HG03520 (cell line): ENCODE results near the gene PCNX1.
"Not testable (repeated sequence)": the region's sequence is repeated elsewhere in the genome, so short reads cannot be mapped to it uniquely, and the experiment has no call there.

Experiments used
- ATAC-seq: cut with Tn5 transposase; IDR thresholded peaks from one replicate; pipeline ENCODE4 v1.9.1; 2021; ENCODE audit warnings: mild to moderate bottlenecking, moderate library complexity; ENCODE audit not compliant: unreplicated experiment

Gene PCNX1

GRCh38 chr14:71062581-71063303, 155.5 kb downstream of the PCNX1 start:
- ATAC-seq = no peak

DNA sequence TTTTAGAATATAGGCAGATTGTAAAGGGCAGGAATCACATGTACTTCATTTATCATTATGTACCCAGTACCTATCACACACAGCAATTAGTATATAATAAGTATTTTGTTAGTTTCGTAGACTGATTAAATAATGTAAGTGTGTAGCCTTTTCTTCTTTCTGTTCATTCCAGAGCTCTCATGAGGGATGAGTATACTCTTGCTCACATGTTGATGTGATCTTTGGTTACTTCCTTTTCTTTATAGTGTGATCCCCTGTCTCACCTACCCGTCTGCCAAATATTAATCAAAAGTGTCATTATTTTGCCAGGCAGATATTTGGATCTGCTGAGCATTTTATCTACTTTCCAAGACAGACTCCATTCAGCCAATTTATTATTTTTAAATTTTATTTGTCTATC, 156.1 kb downstream of the PCNX1 start:
- ATAC-seq = no peak

DNA sequence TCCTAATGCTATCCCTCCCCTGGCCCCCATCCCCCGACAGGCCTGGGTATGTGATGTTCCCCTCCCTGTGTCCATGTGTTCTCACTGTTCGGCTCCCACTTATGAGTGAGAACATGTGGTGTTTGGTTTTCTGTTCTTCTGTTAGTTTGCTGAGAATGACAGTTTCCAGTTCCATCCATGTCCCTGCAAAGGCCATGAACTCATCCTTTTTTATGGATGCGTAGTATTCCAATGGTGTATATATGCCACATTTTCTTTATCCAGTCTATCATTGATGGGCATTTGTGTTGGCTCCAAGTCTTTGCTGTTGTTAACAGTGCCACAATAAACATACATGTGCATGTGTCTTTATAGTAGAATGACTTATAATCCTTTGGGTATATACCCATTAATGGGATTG, 157.5 kb downstream of the PCNX1 start:
- not testable (repeated sequence) for ATAC-seq

DNA sequence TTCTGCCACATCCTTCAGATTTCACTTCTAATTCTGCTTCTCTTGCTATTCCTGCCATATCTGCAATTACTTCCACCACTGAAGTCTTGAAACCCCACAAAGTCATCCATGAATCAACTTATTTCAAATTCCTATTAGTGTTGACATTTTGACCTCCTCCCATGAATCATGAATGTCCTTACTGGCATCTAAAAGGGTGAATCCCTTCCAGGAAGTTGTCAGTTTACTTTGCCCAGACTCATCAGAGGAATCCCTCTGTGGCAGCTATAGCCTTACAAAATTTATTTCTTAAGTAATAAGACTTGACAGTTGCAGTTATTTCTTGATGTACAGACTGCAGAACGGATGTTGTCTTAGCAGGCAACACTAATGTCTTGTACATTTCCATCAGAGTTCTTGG, 162.9 kb downstream of the PCNX1 start:
- ATAC-seq = no peak

DNA sequence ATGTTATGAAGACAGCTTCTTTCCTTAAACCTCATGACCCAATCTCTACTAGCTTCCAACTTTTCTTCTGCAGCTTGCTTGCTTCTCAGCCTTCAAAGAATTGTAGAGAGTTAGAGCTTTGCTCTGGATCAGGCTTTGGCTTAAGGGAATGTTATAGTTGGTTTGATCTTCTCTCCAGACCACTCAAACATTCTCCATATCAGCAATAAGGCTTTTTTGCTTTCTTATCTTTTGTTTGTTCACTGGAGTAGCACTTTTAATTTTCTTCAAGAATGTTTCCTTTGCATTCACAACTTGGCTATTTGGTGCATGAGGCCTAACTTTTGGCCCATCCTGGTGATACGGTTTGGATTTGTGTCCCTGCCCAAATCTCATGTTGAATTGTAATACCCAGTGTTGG, 163.8 kb downstream of the PCNX1 start:
- no peak for ATAC-seq

GRCh38 chr14:71076462-71077092, 169.3 kb downstream of the PCNX1 start:
- no peak for ATAC-seq

GRCh38 chr14:71078500-71078899, 171.2 kb downstream of the PCNX1 start:
- no peak for ATAC-seq

DNA sequence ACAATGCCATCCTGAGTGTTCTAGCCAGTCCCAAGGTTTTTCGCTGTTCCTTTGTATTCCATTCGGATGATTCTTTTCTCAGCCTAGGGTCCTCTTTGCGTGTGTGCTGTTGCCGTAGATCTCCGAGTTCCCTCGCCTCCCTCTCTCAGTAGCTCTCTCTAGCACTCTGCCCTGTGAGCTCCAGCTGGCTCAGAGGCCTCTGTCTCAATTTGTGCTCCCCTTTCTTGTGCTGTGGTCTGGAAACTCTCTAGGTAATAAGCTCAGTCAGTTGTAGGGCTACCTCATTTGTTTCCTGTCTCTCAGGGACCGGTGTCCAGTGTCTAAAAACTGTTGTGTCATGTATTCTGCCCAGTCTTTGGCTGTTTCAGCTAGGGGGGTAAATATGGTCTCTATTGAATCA, 179.3 kb downstream of the PCNX1 start:
- no peak for ATAC-seq

DNA sequence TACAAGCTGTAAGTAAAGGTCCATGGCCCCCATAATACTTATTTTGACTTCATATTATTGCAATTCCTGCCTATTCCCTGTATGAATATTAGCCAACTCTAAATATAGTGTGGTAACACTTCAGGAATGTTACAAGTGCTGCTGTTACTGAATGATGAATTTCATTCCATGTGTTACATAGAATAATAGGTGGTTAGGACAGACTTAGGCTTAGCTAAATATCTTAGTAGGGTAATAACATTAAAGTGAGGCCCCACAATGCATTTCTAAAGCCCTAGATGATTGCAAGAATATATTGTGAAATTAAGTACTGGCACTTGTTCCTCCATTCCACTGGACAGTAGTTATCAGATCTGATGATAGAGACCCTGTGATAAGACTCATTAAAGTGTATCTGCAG, 182.7 kb downstream of the PCNX1 start:
- no peak for ATAC-seq

DNA sequence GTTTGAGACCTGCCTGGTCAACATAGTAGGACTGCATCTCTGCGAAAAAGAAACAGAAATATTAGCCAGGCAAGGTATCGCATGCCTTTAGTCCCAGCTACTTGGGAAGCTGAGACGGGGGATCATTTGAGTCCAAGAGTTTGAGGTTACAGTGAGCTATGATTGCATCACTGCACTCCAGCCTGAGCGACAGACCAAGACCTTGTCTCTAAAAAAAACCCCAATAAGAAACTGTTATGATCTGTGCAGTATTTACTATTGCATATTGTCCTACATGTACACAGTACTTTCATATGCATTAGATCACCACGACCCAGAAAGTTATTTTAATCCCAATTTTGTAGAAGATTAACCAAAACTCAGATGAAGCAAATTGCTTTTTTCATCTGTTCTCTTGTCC, 187.5 kb downstream of the PCNX1 start:
- ATAC-seq = no peak

DNA sequence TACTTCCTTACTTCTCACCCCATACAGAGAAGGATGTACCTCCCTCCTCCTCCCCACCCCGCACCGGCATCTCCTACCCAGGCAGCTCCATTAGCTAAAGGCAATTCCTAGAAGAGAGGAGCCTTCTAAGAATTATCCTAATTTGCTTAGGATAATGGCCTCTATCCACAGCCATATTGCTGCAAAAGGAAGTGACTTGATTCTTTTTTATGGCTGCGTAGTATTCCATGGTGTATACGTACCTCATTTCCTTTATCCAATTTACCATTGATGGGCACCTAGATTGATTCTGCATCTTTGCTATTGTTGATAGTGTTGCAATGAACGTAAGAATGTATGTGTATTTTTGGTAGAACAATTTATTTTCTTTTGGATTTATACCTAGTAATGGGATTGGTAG, 189.7 kb downstream of the PCNX1 start:
- ATAC-seq = no peak

DNA sequence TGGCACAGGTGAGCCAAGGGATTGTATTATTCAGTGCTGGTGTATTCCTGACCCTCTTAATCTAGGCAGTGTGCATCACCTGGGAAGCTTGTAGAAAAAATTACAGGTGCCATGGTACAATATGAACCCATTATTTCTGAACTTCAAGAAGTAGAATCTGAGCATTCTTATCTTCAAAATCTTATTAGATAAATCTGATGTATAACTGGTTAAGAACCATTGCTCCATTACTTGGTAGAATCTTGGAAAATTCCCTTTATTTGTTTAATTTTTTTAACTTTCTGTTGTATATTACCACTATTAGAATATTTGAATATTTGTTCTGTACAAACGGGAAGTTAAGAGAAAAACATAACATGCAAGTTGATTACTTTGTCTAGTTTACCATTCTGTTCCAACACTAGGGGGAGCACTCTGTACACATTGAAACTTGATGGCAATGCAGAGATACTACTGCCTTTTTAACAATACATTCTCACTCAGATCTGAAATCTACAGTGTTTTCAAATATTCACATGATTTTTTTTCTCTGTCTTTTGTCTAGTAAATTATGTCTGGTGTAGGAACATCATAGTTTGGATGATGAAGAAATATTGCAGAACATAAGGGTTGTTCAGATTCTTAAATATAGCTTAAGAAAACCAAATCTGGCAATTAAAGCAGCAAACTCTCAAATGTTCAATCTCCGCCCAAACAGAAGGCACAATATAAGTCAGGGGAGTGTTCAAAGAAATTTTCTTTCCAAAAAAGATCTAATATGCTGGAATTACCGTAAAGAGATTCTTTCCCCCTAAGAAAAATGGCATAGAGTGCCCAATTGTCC, 196.6 kb downstream of the PCNX1 start:
- no peak for ATAC-seq

DNA sequence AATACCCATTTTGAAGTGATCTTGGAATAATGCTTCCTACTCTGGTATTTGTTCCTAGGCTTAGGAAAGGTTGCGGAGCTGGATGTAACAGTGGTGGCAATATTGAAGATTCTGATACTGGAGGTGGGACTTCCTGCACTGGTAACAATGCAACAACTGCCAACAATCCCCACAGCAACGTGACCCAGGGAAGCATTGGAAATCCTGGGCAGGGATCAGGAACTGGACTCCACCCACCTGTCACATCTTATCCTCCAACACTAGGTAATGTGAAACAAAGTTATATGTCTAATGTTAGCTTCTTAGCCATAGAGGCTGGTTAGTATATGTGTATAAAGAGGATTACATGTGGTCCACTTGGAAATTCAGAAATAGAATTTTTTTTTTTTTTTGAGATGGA, 197.9 kb downstream of the PCNX1 start:
- ATAC-seq = no peak

- ATAC-seq = no peak
Measured at GRCh38 chr14:71107921-71108320, 200.7 kb downstream of the PCNX1 start.

GRCh38 chr14:71108398-71109119, 201.3 kb downstream of the PCNX1 start:
- no peak for ATAC-seq

GRCh38 chr14:71113376-71113775, 206.1 kb downstream of the PCNX1 start:
- ATAC-seq = no peak

DNA sequence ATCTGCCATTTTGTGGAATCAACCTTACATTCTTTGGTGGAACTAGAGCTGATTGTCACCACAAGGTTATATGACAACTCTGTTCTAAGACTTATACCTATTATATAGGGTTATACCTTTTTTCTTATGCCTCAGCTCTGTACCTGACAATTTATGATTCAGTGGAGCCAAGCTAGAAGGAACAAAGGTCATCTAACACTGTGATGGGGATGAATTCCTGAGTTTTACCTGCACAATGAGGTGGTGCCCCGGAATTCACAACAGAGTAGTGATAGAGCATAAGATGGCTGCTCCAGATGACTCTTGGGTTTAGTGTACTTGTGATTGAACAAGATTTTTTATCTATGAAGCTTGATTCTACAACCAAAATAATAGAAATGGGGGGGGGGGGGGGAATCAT, 207.3 kb downstream of the PCNX1 start:
- no peak for ATAC-seq

GRCh38 chr14:71115306-71115705, 208.0 kb downstream of the PCNX1 start:
- no peak for ATAC-seq

- no peak for ATAC-seq
Measured at GRCh38 chr14:71115821-71116567, 208.7 kb downstream of the PCNX1 start.

- ATAC-seq = no peak
Measured at GRCh38 chr14:71116568-71117122, 209.4 kb downstream of the PCNX1 start.
